NCI-H1436 treated with DMSO at 0.1 percent for 48 hours (cell line): Measurements from ENCODE around the gene GLDC.

ENCODE experiments used
- DNase-seq: peaks from one replicate; lab custom pipeline; 2025; lab: John Stamatoyannopoulos, UW

GLDC gene

DNA sequence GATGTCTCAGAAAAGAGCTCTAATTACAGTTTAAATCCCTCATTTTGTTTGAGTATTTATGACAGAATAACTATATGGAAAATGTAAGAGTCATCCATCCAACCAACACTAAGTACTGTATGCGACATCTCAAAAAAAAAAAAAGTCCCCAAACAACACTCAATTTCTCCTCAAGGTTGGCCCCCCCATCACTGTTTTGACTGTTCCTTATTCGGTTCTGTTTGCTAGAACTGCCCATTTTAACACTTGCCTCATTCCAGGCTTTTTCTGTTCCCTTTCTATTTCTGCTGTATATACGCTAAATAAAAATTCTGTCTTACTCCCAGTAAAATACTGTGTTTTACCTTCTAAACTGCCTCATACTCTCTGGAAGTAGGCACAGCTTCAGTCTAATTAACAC lies 25.2 kb downstream of the GLDC start:
- no peak for DNase-seq

DNA sequence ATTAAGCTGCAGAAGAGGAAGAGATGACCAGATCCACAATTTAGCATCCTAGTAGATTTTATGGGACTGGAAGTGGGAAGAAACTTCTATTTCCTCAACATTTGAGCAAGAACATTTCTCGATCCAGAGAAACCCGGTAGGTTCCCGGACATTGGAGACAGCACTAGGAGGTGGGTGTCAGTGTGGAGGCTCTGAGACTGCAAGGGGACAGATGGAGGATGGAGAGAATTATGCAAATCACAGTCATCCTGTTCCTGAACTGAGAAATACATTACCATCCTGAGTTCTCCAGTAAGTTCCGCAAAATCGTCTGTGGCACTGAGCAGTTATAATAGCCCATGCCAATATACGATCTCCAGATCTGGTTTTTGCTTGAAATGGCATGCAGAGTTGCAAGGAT lies 25.6 kb downstream of the GLDC start:
- no peak for DNase-seq

DNA sequence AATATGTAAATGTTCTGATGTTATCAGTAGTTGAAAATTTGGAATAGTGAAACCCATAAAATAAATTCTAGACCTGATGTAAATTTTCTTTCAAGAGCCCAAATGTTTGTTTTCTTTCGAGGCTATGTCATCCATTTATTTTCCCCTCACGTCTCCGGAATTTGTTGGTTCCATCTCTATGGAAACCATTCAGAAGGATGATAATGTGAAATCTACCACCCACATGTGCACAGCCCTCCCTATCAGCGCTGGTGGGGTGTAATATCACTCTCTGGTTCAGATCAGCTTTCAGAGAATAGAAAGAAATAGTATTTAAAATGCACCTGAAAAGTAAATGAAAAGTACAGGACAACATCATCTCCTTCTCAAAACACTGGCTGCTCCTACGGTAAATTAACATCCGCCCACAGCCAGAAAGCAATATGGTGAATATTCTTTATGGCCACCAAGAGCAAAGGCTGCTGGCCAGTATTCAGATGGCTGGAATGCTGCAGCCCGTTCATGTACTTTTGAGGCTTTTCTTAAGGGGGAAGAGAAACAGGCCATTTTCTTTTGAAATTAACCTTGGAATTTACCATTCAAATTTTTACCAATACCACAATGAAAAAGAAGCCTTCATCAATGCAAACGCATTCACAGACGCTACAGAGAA lies 28.5 kb downstream of the GLDC start:
- no peak for DNase-seq

DNA sequence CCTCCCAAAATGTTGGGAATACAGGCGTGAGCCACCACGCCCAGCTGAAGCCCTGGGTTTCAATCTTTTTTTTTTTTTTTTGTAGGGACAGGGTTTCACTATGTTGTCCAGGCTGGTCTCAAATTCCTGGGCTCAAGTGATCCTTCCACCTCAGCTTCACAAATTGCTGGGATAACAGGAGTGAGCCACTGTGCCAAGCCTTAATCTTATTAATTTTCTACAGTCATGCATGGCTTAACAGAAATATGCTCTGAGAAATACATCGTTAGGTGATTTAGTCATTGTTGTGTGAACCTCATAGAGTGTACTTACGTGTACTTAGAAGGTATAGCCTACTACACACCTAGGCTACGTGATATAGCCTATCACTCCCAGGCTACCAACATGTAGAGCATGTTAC lies 31.0 kb downstream of the GLDC start:
- no peak for DNase-seq

DNA sequence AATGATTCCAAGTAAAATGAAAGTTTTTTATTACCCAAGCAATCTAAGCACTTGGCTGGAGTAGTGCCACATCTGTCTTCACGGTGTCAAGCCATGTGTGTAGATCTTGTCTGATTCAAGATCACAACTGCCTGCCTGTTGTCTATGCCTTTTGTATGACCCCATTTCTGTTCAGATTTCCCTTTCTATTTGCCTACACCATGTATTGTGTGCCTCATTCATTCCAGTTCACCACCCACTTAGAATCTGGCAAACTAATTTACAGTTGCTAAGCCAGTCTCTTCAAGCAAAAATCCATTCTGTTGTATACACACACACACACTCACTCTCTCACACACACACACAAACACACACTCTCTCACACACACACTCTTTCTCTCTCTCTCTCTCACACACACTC lies 33.7 kb downstream of the GLDC start:
- no peak for DNase-seq

DNA sequence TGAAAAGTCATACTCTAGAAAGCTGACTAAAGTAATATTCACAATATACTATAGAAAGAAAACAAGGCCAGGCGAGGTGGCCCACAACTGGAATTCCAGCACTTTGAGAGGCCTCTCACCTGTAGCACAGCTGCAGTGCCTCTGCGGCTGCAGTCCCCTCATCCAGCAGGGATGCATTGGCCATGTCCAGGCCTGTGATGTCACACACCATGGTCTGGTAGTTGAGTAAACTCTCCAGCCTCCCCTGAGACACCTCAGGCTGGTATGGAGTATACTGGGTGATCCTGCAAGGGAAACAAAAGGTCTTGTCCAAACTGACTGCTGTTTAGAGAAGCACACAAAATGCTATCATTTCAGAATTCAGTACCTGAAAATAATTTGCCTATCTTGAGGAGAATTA lies 35.5 kb downstream of the GLDC start:
- no peak for DNase-seq

DNA sequence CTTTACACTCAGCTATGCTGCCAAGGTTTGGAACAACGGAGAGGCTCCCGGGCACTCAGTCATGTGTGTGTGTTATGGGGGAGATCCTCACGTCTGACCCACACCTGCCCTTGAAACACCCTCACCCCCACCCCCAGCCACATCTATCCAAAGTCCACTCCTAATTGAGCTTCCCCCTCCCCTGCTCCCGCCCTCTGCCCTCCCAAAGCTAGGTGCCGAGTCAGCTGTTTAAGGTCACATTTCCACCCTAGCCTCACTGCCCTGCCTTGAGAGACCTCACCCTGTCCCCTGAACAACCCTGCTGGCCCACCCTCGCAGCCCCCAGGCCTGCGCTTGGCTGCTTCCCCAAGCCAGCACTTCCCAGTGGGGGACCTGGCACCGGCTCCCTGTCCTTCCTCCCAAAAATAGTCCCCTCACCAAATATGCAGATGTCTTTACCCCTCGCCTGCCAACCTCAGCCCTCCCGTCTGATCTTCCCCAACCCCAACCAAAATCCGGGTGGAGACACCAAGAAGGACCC lies 36.0 kb downstream of the GLDC start:
- DNase-seq = no peak

DNA sequence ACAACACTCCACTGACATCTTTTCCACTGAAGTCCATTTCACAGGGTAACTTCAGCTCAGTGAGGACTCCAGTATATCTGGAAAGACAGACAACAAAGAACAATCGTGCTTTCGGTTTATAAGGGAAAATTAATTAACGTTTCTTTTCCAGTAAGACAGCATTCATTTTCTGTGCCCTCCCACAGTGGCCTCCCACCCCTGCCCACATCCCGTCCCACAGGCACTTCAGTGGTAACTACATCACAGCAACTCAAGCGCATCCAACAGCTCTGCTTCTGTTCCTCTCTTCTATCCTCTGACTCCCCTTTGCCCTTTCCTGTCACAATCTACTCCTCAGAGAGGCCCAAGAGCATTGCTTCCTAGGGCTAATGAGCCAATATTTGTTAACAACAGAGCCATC lies 40.3 kb downstream of the GLDC start:
- DNase-seq = no peak

DNA sequence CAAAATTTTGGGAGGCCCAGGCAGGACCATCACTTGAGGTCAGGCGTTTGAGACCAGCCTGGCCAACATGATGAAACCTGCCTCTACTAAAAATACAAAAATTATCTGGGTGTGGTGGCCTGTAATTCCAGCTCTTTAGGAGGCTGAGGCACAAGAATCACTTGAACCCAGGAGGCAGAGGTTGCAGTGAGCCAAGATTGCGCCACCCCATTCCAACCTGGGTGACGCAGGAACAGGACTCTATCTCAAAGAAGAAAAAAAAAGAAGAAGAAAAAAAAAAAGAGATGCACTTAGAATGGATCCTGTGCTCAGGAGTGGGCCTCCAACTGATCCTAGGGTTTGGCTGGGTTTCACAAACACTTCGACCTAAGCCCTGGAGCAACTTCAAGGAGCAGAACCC lies 45.1 kb downstream of the GLDC start:
- DNase-seq = no peak

DNA sequence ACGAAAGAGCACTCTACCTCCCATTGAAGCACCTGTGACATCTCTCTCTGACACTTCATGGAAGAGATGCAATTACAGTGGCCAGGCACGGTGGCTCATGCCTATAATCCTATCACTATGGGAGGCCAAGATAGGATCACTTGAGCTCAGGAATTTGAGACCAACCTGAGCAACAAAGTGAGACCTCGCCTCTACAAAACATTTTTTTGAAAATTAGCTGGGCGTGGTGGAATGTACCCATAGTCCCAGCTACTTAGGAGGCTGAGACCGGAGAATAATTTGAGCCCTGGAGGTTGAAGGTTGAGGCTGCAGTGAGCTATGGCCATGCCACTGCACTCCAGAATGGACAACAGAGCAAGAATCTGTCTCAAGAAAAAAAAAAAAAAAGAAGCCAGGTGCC lies 45.5 kb downstream of the GLDC start:
- DNase-seq = no peak

DNA sequence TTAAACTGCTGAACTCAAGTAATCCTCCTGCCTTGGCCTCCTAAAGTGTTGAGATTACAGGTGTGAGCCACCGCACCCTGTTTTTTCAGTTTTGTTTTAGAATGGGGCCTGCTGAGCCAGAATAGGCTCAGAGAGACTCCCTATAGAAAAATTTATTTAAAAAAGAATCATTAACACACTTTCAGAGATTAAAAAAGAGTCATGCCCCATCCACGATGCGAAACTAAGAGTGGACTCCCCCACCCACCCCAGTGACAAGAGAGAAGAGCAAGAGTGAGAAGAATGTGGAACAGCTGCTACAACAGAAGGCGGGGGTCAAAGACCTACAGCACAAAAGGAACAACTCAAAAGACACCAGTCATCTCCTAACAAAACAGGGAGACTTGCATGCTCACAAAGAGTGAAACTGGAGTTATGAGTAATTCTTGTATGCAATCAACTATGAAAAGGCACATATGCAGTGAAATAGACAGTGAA lies 47.2 kb downstream of the GLDC start:
- no peak for DNase-seq

DNA sequence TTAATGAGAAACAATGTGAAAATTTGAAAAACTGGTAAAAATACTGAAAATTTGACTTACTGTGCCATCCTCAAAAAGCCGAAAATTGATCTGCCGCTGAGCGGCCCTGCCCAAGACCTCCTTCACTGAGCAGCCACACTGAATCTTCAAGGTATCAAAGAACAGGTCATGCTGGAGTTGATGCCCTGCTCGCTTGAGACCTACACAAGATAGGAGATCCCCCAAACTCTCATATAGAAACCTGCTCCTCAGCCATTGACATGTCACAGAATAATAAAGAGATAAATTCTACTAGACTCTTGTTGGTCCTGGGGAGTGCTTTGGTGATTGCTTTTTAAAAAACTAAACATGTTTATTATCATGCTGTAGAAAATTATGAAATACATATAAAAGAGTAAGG lies 52.7 kb downstream of the GLDC start:
- no peak for DNase-seq

DNA sequence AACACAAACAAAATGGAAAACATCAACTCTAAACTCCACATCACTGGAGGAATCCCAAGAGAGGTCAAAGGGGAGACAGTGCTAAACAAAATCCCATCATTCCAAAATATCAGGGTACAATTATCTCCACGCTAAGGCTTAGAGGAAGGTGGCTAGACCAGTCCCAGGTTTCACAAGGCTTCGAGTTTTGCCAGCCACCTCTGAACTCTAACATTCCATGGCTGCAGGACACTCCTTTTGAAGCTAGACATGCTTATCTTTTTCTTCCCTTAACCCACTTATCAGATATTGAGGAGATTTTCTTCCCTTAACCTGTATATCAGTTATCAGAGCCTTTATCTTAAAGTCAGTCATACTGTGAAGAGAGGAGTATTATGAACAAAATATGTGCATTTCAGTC lies 53.3 kb downstream of the GLDC start:
- DNase-seq = no peak

DNA sequence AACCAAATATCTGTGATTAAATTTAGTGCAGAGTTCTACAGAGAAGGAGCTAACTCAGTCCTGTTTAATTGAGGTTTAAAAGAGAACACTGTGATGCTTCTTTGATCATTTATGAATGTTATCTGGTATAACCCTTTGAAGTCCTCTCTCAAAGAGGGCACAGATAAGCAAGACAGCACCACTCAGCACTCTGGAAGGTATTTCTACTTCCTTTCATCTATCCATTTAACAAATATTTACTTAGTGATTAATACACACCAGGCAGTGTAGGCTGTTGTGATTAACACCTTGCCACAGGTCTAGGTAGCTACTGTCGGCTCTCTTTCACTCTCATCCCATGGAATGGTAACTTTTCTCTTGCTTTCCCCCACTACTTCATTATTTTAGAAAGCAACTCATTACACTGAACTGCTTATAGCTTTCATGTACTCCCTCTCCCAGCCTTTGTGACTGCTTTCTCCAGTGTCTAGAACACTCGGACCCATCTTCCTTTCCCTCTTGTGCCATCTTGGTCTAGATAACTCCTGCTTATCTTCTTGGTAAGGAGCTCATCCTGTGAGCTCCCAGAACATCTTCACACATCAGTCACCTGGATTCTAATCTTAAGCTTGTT lies 54.7 kb downstream of the GLDC start:
- DNase-seq = no peak

DNA sequence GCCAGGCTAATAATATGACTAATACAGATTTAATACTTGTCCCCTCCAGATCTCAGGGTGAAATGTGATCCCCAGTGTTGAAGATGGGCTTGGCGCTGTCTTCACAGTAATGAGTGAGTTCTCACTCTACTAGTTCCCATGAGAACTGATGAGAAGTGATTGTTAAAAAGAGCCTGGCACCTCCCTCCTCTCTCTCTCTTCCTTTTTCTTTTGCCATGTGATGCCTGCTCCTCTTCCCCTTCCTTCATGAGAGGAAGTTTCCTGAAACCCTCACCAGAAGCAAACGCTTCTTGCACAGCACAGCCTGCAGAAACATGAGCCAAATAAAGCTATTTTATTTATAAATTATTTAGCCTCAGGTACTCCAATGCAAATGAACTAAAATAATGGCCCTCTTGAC lies 55.2 kb downstream of the GLDC start:
- DNase-seq = no peak

DNA sequence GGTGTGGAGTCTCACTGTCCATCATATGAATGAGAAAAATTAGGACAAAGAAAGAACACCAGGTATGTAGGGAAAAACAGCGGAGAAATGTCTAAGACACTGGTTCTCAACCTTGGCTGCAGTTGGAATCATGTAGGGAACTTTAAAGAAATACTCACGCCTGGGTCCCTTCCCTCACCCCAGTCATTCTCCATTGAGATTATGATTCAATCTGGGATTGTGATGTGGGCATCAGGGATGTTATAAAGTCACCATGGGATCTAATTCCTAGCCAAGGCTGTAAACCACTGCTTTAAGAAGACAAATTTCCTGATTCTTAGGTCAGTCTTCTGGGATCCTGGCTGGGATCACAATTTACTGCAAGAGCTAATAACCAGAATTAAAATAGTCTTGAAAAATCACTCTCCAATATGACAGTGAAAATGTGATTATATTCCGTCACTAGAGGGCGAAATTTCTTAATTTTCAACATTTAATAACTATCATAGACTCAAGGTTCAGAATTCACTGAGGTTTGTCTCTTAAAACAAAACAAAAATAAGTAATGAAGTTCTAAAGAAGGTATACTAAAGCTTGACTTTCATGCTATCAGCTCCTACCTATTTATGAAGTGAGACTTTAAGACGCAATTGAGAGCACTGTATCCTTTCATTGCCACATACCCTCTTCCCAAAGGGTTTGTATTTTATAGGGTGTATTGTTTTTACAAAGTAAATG lies 60.5 kb downstream of the GLDC start:
- no peak for DNase-seq

DNA sequence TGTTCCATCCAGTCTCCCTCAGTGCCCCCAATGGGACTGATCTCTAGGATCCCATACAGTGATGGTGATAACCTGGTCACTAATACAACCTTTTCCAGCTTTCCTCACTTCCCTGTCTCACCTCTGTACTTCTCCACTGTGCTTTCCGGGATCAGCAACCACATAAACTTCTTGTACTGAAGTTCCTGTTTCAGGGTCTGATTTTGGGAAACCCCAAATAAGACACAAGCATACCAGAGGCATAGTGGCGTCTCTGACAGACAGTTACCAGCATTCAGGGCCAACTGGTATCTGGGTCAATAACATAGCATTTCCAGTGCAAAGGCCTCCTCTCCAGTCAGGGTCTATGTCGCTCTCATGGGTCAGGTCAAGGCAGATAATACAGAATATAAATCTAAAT lies 64.3 kb downstream of the GLDC start:
- DNase-seq = no peak

DNA sequence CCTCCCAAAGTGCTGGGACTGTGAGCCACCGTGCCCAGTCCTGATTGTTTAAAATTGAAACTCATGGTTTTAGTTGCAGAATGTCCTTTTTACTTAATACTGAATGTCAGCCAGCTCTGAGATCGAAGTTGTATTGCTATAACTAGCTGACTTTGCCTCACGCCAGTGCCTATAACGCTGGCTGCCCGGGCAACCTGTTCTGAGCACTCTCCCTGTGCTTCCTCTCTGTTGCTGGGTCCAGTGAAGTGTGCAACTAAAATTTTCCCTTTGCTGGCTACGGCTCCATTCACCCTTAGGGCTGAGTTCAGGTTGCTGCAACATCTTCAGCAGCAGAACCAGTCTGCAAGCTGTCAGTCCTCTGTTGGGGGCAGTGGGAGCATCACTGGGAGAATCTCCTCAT lies 65.9 kb downstream of the GLDC start:
- no peak for DNase-seq

DNA sequence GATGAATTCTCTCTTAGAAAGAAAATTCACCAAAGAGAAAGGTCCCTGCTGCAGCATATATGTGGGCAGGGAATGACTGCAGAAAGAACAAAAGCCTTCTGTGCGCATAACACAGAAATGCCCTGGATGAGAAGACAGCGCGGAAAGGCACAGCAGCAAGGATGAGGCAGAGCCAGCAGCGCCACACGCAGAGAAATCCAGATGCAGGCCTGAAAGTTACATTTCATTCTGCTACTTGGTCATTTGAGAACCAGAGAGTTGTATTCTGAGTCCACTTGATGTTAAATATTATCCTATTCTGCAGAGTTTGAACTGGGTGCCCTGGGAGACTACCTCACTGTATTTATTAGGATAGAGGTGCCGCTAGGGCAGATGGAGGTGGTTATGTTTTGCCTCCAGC lies 68.5 kb downstream of the GLDC start:
- no peak for DNase-seq

DNA sequence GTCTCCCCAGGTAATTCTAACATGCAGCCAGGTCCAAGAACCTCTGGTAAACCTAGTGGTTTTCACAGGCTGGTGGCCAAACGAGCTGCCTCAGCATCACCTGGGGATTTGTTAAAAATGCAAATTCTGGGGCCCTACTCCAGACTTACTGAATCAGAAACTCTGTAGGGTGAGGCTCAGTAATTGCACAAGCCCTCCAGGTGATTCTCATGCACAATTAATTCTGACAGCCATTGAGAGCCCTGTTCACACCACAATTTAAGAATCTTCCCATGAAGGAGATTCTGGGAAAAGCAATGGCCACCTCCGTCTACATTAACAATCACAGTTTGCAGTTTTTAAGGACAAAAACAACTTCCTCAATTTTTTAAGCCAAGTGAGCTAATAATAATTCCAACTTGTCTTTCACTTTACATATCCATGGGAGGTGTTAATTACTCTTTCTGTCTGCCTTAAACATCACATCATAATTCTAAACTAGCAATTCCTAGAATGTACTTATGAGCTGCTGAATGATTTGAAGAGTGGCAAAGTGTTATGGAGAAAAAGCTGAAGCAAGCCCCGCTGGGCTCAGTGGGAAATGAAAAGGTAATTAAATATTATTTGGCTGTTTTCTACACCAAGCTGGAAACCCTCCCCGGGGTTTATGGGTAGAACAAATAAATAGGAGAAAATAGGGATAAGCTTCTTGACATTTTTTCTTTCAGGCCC lies 70.0 kb downstream of the GLDC start:
- DNase-seq = no peak

DNA sequence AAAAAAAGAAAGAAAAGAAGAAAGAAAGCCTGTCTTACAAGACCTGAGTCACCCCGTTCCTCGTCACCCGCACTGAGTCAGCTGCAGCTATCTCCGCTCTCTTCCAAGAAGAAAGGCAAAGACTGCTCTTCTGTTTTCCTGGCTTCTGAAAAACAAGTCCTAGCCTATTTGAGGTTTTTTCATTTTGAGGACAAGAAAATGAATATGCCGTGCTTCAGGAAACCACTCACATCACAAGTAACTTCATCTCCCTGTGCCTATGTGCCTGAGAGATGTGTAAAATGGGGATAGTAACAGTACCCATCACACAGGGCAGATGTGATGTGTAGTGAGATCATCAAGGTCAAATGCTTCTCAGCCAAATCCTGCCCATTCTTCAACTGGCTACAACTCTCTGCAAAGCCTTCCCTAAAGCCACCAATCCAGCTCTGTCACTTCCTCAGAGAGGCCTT lies 78.4 kb downstream of the GLDC start:
- DNase-seq = no peak

DNA sequence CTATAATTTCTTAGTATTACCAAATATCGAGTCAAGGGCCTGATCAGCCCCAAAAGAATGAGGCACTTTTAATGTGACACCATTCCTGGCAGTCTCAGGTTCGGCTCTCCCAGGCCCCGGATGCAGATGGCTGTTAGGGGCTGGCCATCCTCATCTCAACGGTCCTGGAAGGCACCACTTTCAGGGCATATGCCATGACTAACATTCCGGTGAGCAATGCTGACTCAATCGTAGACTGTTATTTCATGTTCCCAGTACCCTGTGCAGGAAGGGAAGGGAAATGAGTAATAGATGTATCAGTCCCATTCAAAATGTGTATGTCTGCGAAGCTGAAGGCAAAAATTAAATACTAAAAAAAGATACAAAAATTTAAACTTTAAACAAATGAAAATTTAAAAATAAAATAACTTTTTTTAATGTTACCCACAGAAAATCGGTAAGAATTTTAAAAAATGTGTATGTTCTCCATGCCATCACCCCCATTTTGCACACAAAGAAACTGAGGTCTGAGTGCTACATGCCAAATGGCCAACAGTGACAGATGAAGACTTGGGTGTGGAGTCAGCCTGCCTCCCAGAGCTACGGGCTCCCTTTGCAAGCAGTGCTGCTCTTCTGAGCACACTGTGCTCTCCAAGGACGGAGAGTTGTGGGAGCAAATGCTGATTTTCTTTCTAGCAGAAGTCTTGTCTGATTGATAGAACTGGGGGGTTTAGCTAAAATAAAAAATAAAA lies 79.0 kb downstream of the GLDC start:
- no peak for DNase-seq
